Ascending aorta (tissue), 2 donors: ENCODE data around the gene SNX9. TPM values are rescaled to one million over a fixed set of nuclear protein-coding genes. Genes with fewer than 3 reads are reported as not detected.

Source experiments
- DNase-seq, 2 donors: peaks; one replicate each; pipeline ENCODE4 v3.0.0-alpha.2; 2019; ENCODE audit warnings: low spot score in 2 of 2
- H3K27ac ChIP-seq, 2 donors: fragments of 200-600 bp; sonication (generic); one replicate each; pipeline ENCODE4 v1.5.1; 2016 to 2017; ENCODE audit warnings: mild to moderate bottlenecking in 1 of 2
- H3K27me3 ChIP-seq: fragments of 200-600 bp; sonication (generic); one replicate; pipeline ENCODE4 v1.5.1; 2017
- H3K36me3 ChIP-seq, 2 donors: fragments of 200-600 bp; sonication (generic); one replicate each; pipeline ENCODE4 v1.5.1; 2016
- H3K4me1 ChIP-seq, 2 donors: fragments of 200-600 bp; sonication (generic); one replicate each; pipeline ENCODE4 v1.5.1; 2016 to 2017; ENCODE audit warnings: mild to moderate bottlenecking in 1 of 2
- H3K4me3 ChIP-seq, 2 donors: fragments of 200-600 bp; sonication (generic); one replicate each; pipeline ENCODE4 v1.5.1; 2016 to 2017; ENCODE audit warnings: mild to moderate bottlenecking in 1 of 2
- H3K9me3 ChIP-seq, 2 donors: fragments of 200-600 bp; sonication (generic); one replicate each; pipeline ENCODE4 v1.5.1; 2016
- intact Hi-C: fragments of 100-400 bp; cut with DNase I; formaldehyde crosslinking; loops from one replicate; pipeline ENCODE4 v1.15.1; 2023
- total RNA-seq: library from RNA; depleted of rRNA; stranded (reverse); fragments of >200 nt; gene quantifications from one replicate; pipeline ENCODE4 v1.1.0, GENCODE V29; 2016
- TF ChIP-seq, protein P1 (sequence below), 3 experiments: fragments of 200-600 bp in 2 of 3; fragments of 450-650 bp in 1 of 3; sonication (generic) in 2 of 3; IDR thresholded peaks; one replicate each; pipeline ENCODE4 v1.5.1; 2016 to 2019; ENCODE audit warnings: antibody characterized with exemption in 3 of 3, mild to moderate bottlenecking in 1 of 3, moderate library complexity in 1 of 3

The SNX9 gene
- total RNA-seq, 1 donor from 2014 or later, result 55.2 TPM

DNA sequence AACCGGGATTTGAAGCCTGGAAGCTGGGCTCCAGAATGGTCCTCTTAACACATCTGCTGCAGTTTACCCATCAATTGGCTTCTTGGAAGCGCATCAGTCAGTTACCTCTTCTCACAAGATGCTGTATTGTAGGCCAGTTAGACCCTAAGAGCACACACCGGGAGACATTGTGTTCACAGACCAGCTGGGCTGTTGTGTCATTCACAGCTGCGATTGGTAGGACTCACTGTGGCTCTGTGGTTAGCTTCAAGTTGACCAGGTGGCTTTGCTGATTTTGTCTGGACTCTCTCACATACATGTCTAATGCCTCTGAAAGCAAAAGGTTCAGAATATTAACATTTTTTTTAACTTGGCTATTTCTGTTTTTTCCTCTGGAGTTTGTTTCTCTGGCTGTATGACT is 64.8 kb downstream of the SNX9 start:
- DNase-seq, result no peak
- no peaks in the 10 kb centered on the region for H3K4me1 ChIP-seq

DNA sequence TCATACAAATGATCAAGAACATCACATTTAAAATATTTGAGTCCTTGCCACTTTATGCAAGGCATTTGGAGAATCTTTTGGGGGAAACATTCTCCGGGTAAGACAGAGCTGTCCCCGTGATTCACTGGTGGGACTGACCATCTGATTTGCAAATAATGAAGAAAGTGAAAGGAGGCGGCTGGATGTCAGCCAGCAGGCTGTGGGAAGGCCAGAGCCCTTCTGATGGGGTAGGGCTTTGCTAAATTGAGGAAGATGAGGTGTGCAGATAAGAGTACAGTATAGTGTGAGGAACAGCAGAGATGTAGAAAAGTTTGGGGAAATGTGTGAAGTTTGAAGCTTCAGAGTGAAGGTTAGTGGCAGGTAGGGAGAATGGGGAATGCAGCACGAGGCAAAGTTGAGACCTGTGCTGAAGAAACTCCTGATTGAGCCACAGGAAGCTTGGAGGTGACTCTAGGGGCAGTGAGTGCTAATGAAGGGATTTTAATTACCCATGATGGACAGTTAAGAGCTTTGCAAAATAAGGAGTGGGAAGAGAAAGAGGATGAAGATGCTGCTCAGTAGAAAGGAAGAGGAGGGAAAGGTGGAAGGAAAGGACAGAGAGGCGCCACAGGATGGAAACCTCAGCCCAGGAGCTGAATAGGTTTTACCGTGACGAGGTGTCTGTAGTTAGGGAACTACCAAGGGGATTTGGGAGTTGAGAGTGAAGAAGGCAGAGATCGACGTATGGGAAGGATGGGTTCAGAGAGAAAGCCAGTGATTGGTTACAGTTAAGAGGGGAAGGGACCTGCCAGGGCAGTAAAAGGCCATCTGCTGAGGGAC is 68.7 kb downstream of the SNX9 start:
- no peaks in the 10 kb centered on the region for H3K27me3 ChIP-seq
- no peak for DNase-seq
- H3K4me1 ChIP-seq, result no peaks in the 10 kb centered on the region
- TF ChIP-seq, protein P1, sequence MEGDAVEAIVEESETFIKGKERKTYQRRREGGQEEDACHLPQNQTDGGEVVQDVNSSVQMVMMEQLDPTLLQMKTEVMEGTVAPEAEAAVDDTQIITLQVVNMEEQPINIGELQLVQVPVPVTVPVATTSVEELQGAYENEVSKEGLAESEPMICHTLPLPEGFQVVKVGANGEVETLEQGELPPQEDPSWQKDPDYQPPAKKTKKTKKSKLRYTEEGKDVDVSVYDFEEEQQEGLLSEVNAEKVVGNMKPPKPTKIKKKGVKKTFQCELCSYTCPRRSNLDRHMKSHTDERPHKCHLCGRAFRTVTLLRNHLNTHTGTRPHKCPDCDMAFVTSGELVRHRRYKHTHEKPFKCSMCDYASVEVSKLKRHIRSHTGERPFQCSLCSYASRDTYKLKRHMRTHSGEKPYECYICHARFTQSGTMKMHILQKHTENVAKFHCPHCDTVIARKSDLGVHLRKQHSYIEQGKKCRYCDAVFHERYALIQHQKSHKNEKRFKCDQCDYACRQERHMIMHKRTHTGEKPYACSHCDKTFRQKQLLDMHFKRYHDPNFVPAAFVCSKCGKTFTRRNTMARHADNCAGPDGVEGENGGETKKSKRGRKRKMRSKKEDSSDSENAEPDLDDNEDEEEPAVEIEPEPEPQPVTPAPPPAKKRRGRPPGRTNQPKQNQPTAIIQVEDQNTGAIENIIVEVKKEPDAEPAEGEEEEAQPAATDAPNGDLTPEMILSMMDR (IDR thresholded peaks at IDR 0.05), result no peak
- H3K27ac ChIP-seq, result no peak overlapping the region
- peaks cover 6 to 12% of the 10 kb centered on the region in 2 donors for H3K36me3 ChIP-seq
- H3K4me3 ChIP-seq, result no peak overlapping the region
- intact Hi-C loops, result no loop called here
- no peaks in the 10 kb centered on the region for H3K9me3 ChIP-seq

More for the DNA sequence above, 64.8 kb downstream of the SNX9 start:
- Histone ChIP-seq H3K9me3 (no peaks in the 10 kb centered on the region), H3K36me3 (peaks cover 6 to 20% of the 10 kb centered on the region in 2 donors), H3K27ac (no peak overlapping the region), H3K4me3 (no peak overlapping the region), H3K27me3 (no peaks in the 10 kb centered on the region)
- TF ChIP-seq, protein P1 (IDR thresholded peaks at IDR 0.05), result no peak
- intact Hi-C loops, result no loop called here

DNA sequence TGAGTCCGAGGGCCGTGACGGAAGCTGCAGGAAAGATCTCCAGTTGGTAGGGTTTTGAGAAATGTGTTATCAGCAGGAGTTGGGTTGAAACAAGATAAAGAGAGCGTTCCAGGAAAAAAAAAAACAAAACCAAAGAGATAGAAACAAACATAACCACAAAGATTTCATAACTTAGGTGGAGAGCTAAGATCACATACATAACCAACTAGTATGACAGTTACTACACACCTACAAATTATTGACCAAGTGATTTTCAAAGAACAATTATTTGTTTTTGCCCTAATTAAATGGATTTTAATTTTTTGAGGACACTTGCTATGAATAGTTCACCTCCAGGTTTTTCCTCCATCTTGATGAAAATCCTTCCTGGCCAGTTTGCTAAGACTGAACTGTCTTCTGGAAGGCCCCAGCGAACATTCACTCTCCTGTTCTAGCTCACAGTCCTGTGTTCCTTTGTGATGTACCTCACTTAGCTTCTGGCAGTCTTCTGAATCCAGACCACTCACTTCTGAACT is 69.4 kb downstream of the SNX9 start:
- TF ChIP-seq, protein P1 (IDR thresholded peaks at IDR 0.05), result no peak
- intact Hi-C loops, result no loop called here
- no peak overlapping the region for H3K27ac ChIP-seq
- H3K9me3 ChIP-seq, result no peaks in the 10 kb centered on the region
- H3K27me3 ChIP-seq, result no peaks in the 10 kb centered on the region
- no peak overlapping the region for H3K4me3 ChIP-seq
- peaks cover 7 to 18% of the 10 kb centered on the region in 2 donors for H3K36me3 ChIP-seq
- no peak for DNase-seq
- no peaks in the 10 kb centered on the region for H3K4me1 ChIP-seq

DNA sequence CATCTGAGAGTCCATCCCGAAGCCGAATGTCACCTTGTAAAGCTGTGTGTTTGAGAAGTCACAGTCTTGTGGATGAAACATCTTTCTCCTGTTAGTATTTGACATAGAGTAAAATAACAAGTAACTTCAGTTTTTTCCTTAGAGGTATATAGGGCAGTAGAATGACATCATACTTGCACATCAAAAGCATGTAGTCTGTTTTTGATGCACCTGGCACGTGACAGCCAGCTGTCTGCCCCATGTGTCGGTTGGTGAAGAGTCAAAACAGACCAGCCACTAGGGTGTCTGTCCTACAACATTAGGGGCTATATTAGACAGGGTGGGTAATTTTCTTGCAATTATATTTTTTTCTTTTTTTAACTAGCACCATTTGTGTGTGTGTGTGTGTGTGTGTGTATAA is 70.2 kb downstream of the SNX9 start:
- no peak for DNase-seq
- peaks cover 11 to 17% of the 10 kb centered on the region in 2 donors for H3K36me3 ChIP-seq
- no peak overlapping the region for H3K27ac ChIP-seq
- intact Hi-C loops, result no loop called here
- no peaks in the 10 kb centered on the region for H3K27me3 ChIP-seq
- H3K4me1 ChIP-seq, result no peaks in the 10 kb centered on the region
- TF ChIP-seq, protein P1 (IDR thresholded peaks at IDR 0.05), result no peak
- H3K9me3 ChIP-seq, result no peaks in the 10 kb centered on the region
- no peak overlapping the region for H3K4me3 ChIP-seq

DNA sequence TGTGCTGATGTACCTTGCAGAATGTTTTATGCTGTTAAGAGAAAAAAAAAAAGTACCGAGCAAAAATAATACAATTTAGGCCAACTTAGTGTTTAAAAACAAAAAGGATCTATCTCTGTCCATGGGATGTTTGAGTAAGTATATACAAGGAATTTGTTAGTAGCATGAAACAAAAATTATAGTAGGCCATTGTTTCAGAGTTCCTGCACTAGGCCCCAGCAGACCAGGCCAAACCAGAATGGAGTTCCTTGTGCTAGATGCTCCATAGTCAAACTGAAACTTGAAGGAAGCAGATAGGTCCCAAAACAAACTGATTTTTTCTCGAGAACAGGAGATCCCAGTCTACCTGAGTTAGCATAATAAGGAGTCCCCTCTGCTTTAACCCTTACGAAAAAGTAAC is 72.5 kb downstream of the SNX9 start:
- Histone ChIP-seq H3K36me3 (peaks cover 5 to 21% of the 10 kb centered on the region in 2 donors), H3K27ac (no peak overlapping the region), H3K9me3 (no peaks in the 10 kb centered on the region), H3K27me3 (no peaks in the 10 kb centered on the region), H3K4me1 (no peaks in the 10 kb centered on the region), H3K4me3 (no peak overlapping the region)
- no peak for DNase-seq
- TF ChIP-seq, protein P1 (IDR thresholded peaks at IDR 0.05), result no peak
- intact Hi-C loops, result no loop called here
